RCC 7860 (cell line): ENCODE data around the gene PRLHR.

ENCODE experiments used
- DNase-seq: peaks from one replicate; pipeline ENCODE4 v3.0.0-alpha.2; 2015; ENCODE audit warnings: low spot score
- FAIRE-seq: peaks from 2 replicates; lab custom pipeline; 2012; peaks lifted over from hg19 to GRCh38; lab: Jason Lieb, UNC

The PRLHR gene

GRCh38 chr10:118587881-118588651 is 7.4 kb downstream of the PRLHR start:
- FAIRE-seq (no peak), DNase-seq (no peak)

GRCh38 chr10:118586911-118587310 is 8.5 kb downstream of the PRLHR start:
- DNase-seq = no peak

DNA sequence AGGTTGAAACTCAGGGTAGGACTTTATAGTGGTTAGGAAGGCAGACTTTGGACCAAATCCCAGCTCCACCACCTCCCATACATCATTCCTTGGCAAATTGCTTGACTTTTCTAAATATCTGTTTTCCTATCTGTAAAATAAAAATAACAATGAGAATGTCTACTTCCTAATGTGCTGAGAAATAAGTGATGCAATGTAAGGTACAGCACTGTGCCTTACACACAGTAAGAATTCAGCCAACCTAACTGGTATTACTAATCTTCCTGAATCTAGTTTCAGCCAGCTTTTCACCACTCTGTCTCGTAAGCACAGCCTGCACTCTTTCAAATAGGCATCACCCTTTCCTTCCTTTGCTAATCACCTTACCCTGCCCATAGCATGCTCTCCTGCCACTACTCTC is 9.7 kb downstream of the PRLHR start:
- DNase-seq (no peak), FAIRE-seq (no peak)

More at GRCh38 chr10:118586911-118587310, 8.5 kb downstream of the PRLHR start:
- FAIRE-seq = no peak

- FAIRE-seq (no peak), DNase-seq (no peak)
These were observed 10.2 kb downstream of the PRLHR start for GRCh38 chr10:118585234-118585633.

DNA sequence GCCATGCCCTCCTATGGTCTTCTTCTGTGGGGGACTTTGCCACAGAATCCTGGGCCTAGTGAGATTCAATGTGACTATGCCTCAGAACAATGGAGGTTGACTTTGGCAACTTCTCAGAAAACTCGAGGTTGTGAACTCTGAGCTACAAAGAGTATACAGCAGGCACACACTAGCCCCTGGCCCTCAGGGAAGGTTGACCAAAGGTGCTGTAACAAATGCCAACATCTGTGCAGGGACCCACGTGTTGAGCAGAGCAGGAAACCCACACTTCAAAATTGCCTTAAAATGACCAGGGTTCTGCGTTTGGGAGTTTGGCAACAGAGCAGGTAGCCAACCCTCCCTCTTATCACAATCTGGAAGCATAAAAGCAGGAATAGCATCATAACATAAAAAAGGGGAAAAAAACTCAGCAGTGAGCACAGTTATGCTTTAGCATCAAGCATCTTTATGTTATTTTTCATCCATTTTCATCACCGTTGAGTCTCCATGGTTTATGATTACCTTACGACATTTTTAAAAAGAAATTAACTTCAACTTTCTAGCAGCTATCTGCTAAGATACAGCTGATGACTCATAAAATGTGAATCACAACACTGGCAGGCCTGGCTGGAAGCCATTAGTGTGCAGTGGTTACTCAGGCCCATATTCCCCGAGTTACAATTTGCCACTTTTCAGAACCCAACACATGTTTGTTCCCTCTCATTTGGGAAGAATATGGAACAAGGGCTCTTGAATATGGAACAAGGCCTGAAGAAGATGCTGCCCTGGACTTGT is 11.1 kb downstream of the PRLHR start:
- FAIRE-seq (peak; percentile 82), DNase-seq (peak; percentile 41)

GRCh38 chr10:118583611-118584010 is 11.8 kb downstream of the PRLHR start:
- no peak for DNase-seq
- FAIRE-seq = no peak

- FAIRE-seq = no peak
- no peak for DNase-seq
These were observed 12.9 kb downstream of the PRLHR start for GRCh38 chr10:118582511-118582910.

GRCh38 chr10:118581340-118581739 is 14.1 kb downstream of the PRLHR start:
- no peak for FAIRE-seq

DNA sequence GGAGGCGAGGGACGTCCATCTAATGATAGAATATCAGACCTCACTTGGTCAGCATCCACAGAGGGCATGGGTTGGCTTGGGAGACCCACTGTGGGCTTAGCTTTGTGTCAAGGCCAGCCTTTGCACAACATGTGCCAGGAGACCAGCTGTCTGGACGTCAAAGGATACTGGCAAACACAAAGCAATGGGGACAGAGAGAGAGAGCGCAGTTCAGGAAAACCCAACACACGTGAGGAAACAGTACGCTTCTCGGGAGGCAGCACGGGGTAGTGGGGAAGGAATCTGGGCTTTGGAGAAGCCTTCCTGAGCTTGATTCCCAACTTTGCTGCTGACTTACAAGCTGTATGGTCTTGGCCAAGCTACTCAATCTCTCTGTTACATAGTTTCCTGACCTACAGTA is 14.7 kb downstream of the PRLHR start:
- DNase-seq (no peak), FAIRE-seq (no peak)

More at GRCh38 chr10:118581340-118581739, 14.1 kb downstream of the PRLHR start:
- no peak for DNase-seq

GRCh38 chr10:118573512-118573911 is 21.9 kb downstream of the PRLHR start:
- FAIRE-seq = no peak

DNA sequence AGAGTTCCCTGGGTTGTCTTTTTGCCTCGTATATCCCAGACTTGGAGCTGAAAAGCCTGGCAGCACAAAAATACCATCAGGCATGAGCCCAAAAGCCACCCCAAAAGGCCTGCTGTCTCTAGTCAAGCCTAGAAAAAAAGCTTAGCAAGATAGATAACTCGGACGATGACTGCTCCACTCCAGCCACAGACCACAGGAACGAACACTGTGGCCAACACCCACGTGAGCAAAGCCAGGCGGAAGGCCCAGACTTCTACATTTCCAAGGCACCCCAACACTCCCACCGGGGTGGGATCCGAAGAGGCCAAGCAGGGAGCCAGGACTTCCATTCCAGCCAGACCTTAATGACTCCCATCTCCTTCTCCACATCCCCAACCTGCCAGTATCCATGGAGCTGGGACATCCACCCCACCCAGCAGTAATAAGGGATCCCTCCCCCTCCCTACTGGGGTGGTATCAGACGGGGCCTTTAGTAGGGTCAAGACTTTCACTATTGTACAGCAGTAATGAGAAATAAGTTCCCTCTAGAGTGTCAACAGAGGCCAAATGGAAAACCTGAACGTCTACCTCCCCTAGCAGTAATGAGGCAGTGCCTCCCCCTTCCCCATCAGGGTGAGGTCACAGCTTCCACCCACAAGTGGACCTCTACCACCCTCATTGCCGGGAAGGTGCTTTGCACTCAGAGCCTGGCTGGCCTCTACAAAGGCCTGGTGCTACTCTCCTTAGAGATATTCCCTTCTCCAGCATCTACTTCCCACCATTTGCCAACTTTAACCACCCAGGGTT is 23.0 kb downstream of the PRLHR start:
- FAIRE-seq (no peak), DNase-seq (no peak)

More at GRCh38 chr10:118573512-118573911, 21.9 kb downstream of the PRLHR start:
- DNase-seq = no peak

GRCh38 chr10:118571123-118571522 is 24.3 kb downstream of the PRLHR start:
- FAIRE-seq = no peak

GRCh38 chr10:118570591-118570990 is 24.9 kb downstream of the PRLHR start:
- DNase-seq (no peak), FAIRE-seq (no peak)

More at GRCh38 chr10:118571123-118571522, 24.3 kb downstream of the PRLHR start:
- DNase-seq = no peak

DNA sequence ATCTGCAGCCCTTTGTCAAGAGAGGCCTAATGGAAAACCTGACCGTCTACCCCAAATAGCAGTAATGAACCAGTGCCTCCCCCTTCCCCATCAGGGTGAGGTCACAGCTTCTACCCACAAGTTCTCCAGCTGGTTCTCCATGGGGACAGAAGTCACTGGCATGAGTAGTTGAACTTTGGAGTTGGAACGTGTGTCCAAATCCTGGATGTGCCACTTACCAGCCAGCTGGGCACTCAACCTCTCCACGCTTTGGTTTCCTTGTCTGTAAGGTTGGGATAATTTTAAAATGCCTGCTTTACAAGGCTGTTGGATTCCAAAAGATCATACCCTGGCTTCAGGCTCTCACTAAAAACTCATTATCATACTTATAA is 25.6 kb downstream of the PRLHR start:
- DNase-seq (no peak), FAIRE-seq (no peak)

- no peak for FAIRE-seq
These were observed 26.1 kb downstream of the PRLHR start for GRCh38 chr10:118569241-118569881.

DNA sequence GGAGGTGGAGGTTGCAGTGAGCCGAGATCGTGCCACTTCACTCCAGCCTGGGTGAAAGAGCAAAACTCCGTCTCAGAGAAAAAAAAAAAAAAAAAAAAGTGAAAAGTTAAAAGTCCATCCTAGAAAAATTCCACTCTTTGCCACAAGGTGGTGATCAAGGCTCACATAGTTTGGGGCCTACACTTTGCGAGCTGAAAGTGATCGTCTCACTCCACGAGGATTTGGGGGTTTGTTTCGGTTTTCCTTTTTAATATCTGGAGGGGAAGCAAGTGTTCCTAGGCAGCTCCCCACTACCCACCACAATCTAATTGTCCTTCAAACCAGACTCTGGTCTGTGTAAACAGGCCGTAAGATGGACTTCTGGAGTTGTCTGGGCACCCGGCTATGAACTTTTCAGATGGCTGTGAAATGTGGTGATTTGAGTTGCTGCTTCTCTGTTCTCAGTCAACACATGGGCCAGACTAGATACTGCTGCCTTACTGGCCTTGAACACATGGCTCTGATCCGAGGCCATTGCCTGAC is 27.1 kb downstream of the PRLHR start:
- peak; percentile 38 for FAIRE-seq

More at GRCh38 chr10:118569241-118569881, 26.1 kb downstream of the PRLHR start:
- DNase-seq = no peak

GRCh38 chr10:118567701-118568248 is 27.7 kb downstream of the PRLHR start:
- no peak for DNase-seq
- FAIRE-seq = no peak

More for the DNA sequence above, 27.1 kb downstream of the PRLHR start:
- no peak for DNase-seq

DNA sequence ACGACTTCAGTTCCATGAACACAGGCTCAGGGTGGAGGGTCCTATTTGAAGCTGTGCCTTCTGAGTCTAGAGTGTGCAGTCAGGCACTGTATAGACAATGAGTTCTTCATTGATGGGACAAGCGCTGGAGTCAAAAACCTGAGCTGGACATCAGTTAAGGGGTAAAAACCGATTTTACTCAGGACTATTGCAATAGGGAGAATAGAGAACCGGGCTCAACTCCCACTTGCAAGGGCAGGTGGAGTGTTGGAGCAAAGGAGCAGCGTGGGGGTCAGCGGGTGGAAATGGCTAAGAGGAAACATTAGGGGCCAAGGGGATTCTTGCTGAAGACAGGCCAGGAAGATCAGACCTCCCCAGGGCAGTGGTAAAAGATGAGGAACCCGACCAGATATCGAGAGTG is 28.5 kb downstream of the PRLHR start:
- FAIRE-seq (no peak), DNase-seq (no peak)

DNA sequence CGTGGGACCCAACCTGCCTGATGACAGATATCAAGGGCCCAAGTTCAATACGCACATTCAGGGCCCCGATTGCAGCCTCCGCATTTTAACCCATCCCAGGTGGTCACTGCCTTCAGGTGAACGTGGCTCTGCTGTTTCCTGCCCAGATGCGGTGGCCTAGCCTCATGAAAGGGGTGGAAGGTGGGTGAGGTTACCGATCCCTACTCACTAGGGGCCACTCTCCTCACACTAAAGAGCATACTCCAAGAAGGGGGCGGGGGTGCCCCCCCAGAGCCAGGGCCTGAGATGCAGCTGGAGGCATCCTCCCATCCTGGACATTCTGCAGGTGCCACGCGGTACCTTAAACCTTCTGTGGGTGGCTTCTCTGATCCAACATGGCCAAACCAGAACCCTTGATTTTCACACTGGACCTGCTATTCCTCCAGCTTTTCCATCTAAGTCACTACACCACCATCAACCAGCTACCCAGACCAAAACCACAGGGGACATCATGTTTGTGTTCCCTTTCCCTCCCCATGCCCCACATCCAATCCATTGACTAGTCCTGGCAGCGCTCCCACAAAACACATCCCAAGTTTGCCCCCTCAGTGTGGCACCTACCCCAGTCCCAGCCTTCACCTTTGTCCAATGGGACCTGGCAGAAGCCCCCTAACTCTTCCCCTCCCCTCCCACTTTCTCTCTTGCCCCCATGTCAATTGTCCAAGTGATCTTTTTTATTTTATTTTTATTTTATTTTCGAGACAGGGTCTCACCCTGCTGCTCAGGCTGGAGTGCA is 30.0 kb downstream of the PRLHR start:
- FAIRE-seq (no peak), DNase-seq (no peak)
